H1 (cell line): Measurements from ENCODE around the gene TDRD3. TPM values are rescaled to one million over a fixed set of nuclear protein-coding genes. Genes with fewer than 3 reads are reported as not detected.

Experiments used
- CTCF ChIA-PET: fragments of 300-600 bp; sonication (Branson Sonifier 250); formaldehyde crosslinking; loops from one replicate; lab custom pipeline; 2021; ENCODE audit not compliant: partially characterized antibody; lab: Charles Lee
- POLR2A ChIA-PET: fragments of 300-600 bp; sonication (Branson Sonifier 250); formaldehyde crosslinking; loops from one replicate; lab custom pipeline; 2021; ENCODE audit warnings: inconsistent platforms; ENCODE audit not compliant: partially characterized antibody; lab: Charles Lee
- DNase-seq, 2 experiments: peaks; one replicate each; pipeline versions ENCODE4 v3.0.0 to v3.0.0-alpha.2; 2010 to 2022; ENCODE audit warnings: low spot score in 2 of 2, low read depth in 1 of 2, mixed read lengths in 1 of 2
- FAIRE-seq: peaks from 2 replicates; lab custom pipeline; 2011; peaks lifted over from hg19 to GRCh38; lab: Jason Lieb, UNC
- H2AFZ ChIP-seq: 2 replicates; pipeline ENCODE4 v1.8.1; 2012; ENCODE audit warnings: low read length, inconsistent platforms
- H2AK5ac ChIP-seq: 2 replicates; pipeline ENCODE4 v1.6.1; 2013; ENCODE audit warnings: low read depth, low read length
- H2BK120ac ChIP-seq: replicated peaks from 2 replicates; pipeline ENCODE3; 2013; ENCODE audit warnings: low read depth, low read length, inconsistent platforms
- H2BK12ac ChIP-seq: 2 replicates; pipeline ENCODE4 v1.6.1; 2013; ENCODE audit warnings: low read depth, low read length
- H2BK15ac ChIP-seq: 2 replicates; pipeline ENCODE4 v1.6.1; 2013; ENCODE audit warnings: low read length
- H2BK20ac ChIP-seq: 2 replicates; pipeline ENCODE4 v1.6.1; 2013; ENCODE audit warnings: low read length
- H2BK5ac ChIP-seq: 2 replicates; pipeline ENCODE4 v1.6.1; 2013; ENCODE audit warnings: low read depth, low read length
- H3K14ac ChIP-seq: 2 replicates; pipeline ENCODE4 v1.6.1; 2013; ENCODE audit warnings: inconsistent platforms; ENCODE audit not compliant: insufficient read length
- H3K18ac ChIP-seq: 2 replicates; pipeline ENCODE4 v1.6.1; 2013; ENCODE audit warnings: low read length; ENCODE audit errors: extremely low read depth
- H3K23ac ChIP-seq: 2 replicates; pipeline ENCODE4 v1.6.1; 2013; ENCODE audit warnings: inconsistent platforms; ENCODE audit not compliant: insufficient read length
- H3K23me2 ChIP-seq: 2 replicates; pipeline ENCODE4 v1.6.1; 2013; ENCODE audit warnings: low read depth, low read length
- H3K27ac ChIP-seq: 2 replicates; pipeline ENCODE4 v1.6.1; 2011; ENCODE audit warnings: low read depth, low read length, inconsistent platforms
- H3K27me3 ChIP-seq, 4 experiments: replicated peaks in 1 of 4; 1 replicate in 1 of 4; 2 replicates in 3 of 4; pipeline versions ENCODE4 v1.6.1 to v1.8.1; 2011 to 2013; ENCODE audit warnings: low read length in 3 of 4, mild to moderate bottlenecking in 3 of 4, inconsistent platforms in 2 of 4, mixed read lengths in 2 of 4, moderate library complexity in 1 of 4; ENCODE audit not compliant: control insufficient read depth in 3 of 4, insufficient read depth in 3 of 4; ENCODE audit errors: extremely low read depth in 1 of 4
- H3K36me3 ChIP-seq, 4 experiments: 2 replicates each; pipeline versions ENCODE4 v1.6.1 to v1.8.1; 2011 to 2013; ENCODE audit warnings: mild to moderate bottlenecking in 4 of 4, low read length in 3 of 4, moderate library complexity in 2 of 4, control low read depth in 1 of 4, inconsistent platforms in 1 of 4; ENCODE audit not compliant: insufficient read depth in 4 of 4, control insufficient read depth in 2 of 4
- H3K4ac ChIP-seq: replicated peaks from 2 replicates; pipeline ENCODE3; 2013; ENCODE audit warnings: low read length, low read depth, mixed read lengths, inconsistent platforms; ENCODE audit not compliant: insufficient read length
- H3K4me1 ChIP-seq, 4 experiments: replicated peaks in 1 of 4; 1 replicate in 1 of 4; 2 replicates in 3 of 4; pipeline versions ENCODE4 v1.6.1 to v1.8.1; 2011 to 2013; ENCODE audit warnings: low read length in 3 of 4, inconsistent platforms in 2 of 4, mixed read lengths in 1 of 4; ENCODE audit not compliant: insufficient read depth in 4 of 4, control insufficient read depth in 3 of 4
- H3K4me2 ChIP-seq, 2 experiments: 2 replicates each; pipeline versions ENCODE4 v1.6.1 to v1.8.1; 2011 to 2013; ENCODE audit warnings: low read depth in 2 of 2, low read length in 2 of 2, control low read depth in 1 of 2, inconsistent platforms in 1 of 2, mild to moderate bottlenecking in 1 of 2; ENCODE audit not compliant: insufficient read depth in 1 of 2
- H3K4me3 ChIP-seq, 4 experiments: fragments of 200-600, 300-600 bp in 1 of 4; sonication (generic), shearing (Covaris generic), sonication (Bioruptor Twin) in 1 of 4; 2 replicates each; pipeline versions ENCODE4 v1.5.1 to v1.8.1; 2011 to 2016; ENCODE audit warnings: low read length in 4 of 4, low read depth in 3 of 4, control low read depth in 2 of 4, inconsistent platforms in 2 of 4, mild to moderate bottlenecking in 2 of 4, mixed read lengths in 1 of 4, moderate library complexity in 1 of 4; ENCODE audit not compliant: insufficient read depth in 2 of 4; ENCODE audit errors: extremely low read depth in 1 of 4
- H3K56ac ChIP-seq: replicated peaks from 2 replicates; pipeline ENCODE3; 2013; ENCODE audit warnings: low read depth, mild to moderate bottlenecking, mixed read lengths, low read length, inconsistent platforms; ENCODE audit not compliant: insufficient read length
- H3K79me1 ChIP-seq: 2 replicates; pipeline ENCODE4 v1.6.1; 2013; ENCODE audit warnings: low read depth, low read length, control low read depth
- H3K79me2 ChIP-seq, 2 experiments: 2 replicates each; pipeline versions ENCODE4 v1.6.1 to v1.8.1; 2012 to 2013; ENCODE audit warnings: low read length in 2 of 2, mild to moderate bottlenecking in 2 of 2, inconsistent platforms in 1 of 2; ENCODE audit not compliant: insufficient read depth in 2 of 2, control insufficient read depth in 1 of 2
- H3K9ac ChIP-seq, 4 experiments: replicated peaks in 1 of 4; 1 replicate in 1 of 4; 2 replicates in 3 of 4; pipeline versions ENCODE4 v1.6.1 to v1.8.1; 2011 to 2013; ENCODE audit warnings: low read depth in 3 of 4, low read length in 3 of 4, control low read depth in 2 of 4, mild to moderate bottlenecking in 2 of 4, moderate library complexity in 2 of 4, inconsistent platforms in 1 of 4; ENCODE audit errors: extremely low read depth in 1 of 4
- H3K9me3 ChIP-seq, 2 experiments: 2 replicates each; pipeline versions ENCODE4 v1.6.1 to v1.8.1; 2012 to 2013; ENCODE audit warnings: mild to moderate bottlenecking in 2 of 2, moderate library complexity in 2 of 2, control low read depth in 1 of 2, inconsistent platforms in 1 of 2, low read depth in 1 of 2, low read length in 1 of 2, mixed read lengths in 1 of 2; ENCODE audit not compliant: insufficient read depth in 2 of 2
- H4K20me1 ChIP-seq, 2 experiments: replicated peaks in 1 of 2; 2 replicates each; pipeline versions ENCODE3 to v1.8.1; 2011 to 2013; ENCODE audit warnings: inconsistent platforms in 2 of 2, low read length in 2 of 2, mild to moderate bottlenecking in 1 of 2; ENCODE audit not compliant: insufficient read depth in 2 of 2, control insufficient read depth in 1 of 2
- H4K5ac ChIP-seq: 2 replicates; pipeline ENCODE4 v1.6.1; 2013; ENCODE audit warnings: low read length, low read depth, mixed read lengths, inconsistent platforms; ENCODE audit not compliant: insufficient read length
- H4K8ac ChIP-seq: 2 replicates; pipeline ENCODE4 v1.8.0; 2013; ENCODE audit warnings: mild to moderate bottlenecking, moderate library complexity, low read length, inconsistent platforms; ENCODE audit not compliant: insufficient read depth; ENCODE audit errors: extremely low read depth
- H4K91ac ChIP-seq: replicated peaks from 2 replicates; pipeline ENCODE3; 2013; ENCODE audit warnings: low read length, mixed read lengths, inconsistent platforms; ENCODE audit not compliant: insufficient read length
- BCL11A ChIP-seq, 2 experiments: IDR thresholded peaks; one replicate each; pipeline ENCODE4 v1.6.1; 2011; ENCODE audit warnings: low read depth in 2 of 2, low read length in 2 of 2, mild to moderate bottlenecking in 2 of 2
- CHD2 ChIP-seq: IDR thresholded peaks from 2 replicates; pipeline ENCODE4 v1.6.1; 2012; ENCODE audit warnings: low read length, improper control_type of control experiment
- EP300 ChIP-seq, 2 experiments: IDR thresholded peaks; 1 replicate in 1 of 2; 2 replicates in 1 of 2; pipeline ENCODE4 v1.6.1; 2011 to 2012; ENCODE audit warnings: low read depth in 2 of 2, low read length in 2 of 2, mild to moderate bottlenecking in 2 of 2, borderline replicate concordance in 1 of 2, inconsistent platforms in 1 of 2, moderate library complexity in 1 of 2
- EZH2 ChIP-seq: fragments of 200-600 bp; sonication (generic); IDR thresholded peaks from 2 replicates; pipeline ENCODE4 v1.7.1; 2012; ENCODE audit warnings: low read depth, mild to moderate bottlenecking, moderate library complexity, low read length, inconsistent platforms; ENCODE audit not compliant: severe bottlenecking
- HDAC6 ChIP-seq: IDR thresholded peaks from one replicate; pipeline ENCODE4 v1.7.1; 2012; ENCODE audit warnings: low read depth, mild to moderate bottlenecking, inconsistent platforms, low read length, moderate library complexity
- JUND ChIP-seq: IDR thresholded peaks from 2 replicates; pipeline ENCODE4 v1.6.1; 2011; ENCODE audit warnings: mild to moderate bottlenecking, improper control_type of control experiment, low read length
- NANOG ChIP-seq: IDR thresholded peaks from 2 replicates; pipeline ENCODE4 v1.6.1; 2011; ENCODE audit warnings: low read length, low read depth, mild to moderate bottlenecking, inconsistent platforms; ENCODE audit not compliant: insufficient read depth, poor library complexity, severe bottlenecking
- PHF8 ChIP-seq: fragments of 200-600 bp; sonication (generic); conservative IDR thresholded peaks from 2 replicates; pipeline ENCODE4 v1.7.1; 2012; ENCODE audit warnings: low read depth, mild to moderate bottlenecking, inconsistent platforms, low read length, moderate library complexity
- POU5F1 ChIP-seq: IDR thresholded peaks from 2 replicates; pipeline ENCODE4 v1.6.1; 2011; ENCODE audit warnings: low read depth, mild to moderate bottlenecking, low read length, moderate library complexity
- RBBP5 ChIP-seq: IDR thresholded peaks from 2 replicates; pipeline ENCODE4 v1.7.1; 2012; ENCODE audit warnings: low read depth, mild to moderate bottlenecking, inconsistent platforms, low read length, moderate library complexity, borderline replicate concordance
- SIRT6 ChIP-seq: IDR thresholded peaks from one replicate; pipeline ENCODE4 v1.7.1; 2012; ENCODE audit warnings: low read length, inconsistent platforms
- TCF12 ChIP-seq: IDR thresholded peaks from 2 replicates; pipeline ENCODE4 v1.6.1; 2011; ENCODE audit warnings: low read depth, mild to moderate bottlenecking, low read length
- WGBS, 2 experiments: shearing (Covaris generic) in 1 of 2; methylation state at CpG; one replicate each; pipeline versions ENCODE4 v1.1.6 to v1.1.7; 2013 to 2015; ENCODE audit warnings: low lambda C conversion rate in 2 of 2, mixed read lengths in 2 of 2, inconsistent platforms in 1 of 2, low coverage in 1 of 2, missing lambda C conversion rate in 1 of 2; ENCODE audit not compliant: insufficient replicate concordance in 2 of 2, insufficient coverage in 1 of 2, insufficient read length in 1 of 2; ENCODE audit errors: extremely low coverage in 1 of 2, missing lambda C conversion rate in 1 of 2; 5-methylcytosine and 5-hydroxymethylcytosine counted together
- polyA plus RNA-seq, 7 experiments: library from polyadenylated mRNA; depleted of rRNA in 3 of 7; stranded (reverse) in 5 of 7; unstranded in 2 of 7; fragments of >200 nt in 5 of 7; fragments of 200-250 nt in 2 of 7; gene quantifications; 1 replicate in 5 of 7; 2 replicates in 1 of 7; 4 replicates in 1 of 7; pipeline versions ENCODE4 v1.2.1 to v1.2.3, GENCODE V29; 2011 to 2013; ENCODE audit warnings: missing spikeins in 2 of 7, mixed read lengths in 2 of 7
- total RNA-seq: library from RNA; stranded (reverse); fragmentation: NEBNext Ultra II Directional; extraction: Animal tissue kit (Norgen Biotek cat#: 25700); gene quantifications from 2 replicates; pipeline ENCODE4 v1.2.1, GENCODE V29; 2021

TDRD3 gene
- total and polyA plus RNA-seq, 2 of the 8 experiments (the other 6 are each of a cell fraction or from before 2014, with no cell fraction given): 2.5 to 14.7 TPM

DNA sequence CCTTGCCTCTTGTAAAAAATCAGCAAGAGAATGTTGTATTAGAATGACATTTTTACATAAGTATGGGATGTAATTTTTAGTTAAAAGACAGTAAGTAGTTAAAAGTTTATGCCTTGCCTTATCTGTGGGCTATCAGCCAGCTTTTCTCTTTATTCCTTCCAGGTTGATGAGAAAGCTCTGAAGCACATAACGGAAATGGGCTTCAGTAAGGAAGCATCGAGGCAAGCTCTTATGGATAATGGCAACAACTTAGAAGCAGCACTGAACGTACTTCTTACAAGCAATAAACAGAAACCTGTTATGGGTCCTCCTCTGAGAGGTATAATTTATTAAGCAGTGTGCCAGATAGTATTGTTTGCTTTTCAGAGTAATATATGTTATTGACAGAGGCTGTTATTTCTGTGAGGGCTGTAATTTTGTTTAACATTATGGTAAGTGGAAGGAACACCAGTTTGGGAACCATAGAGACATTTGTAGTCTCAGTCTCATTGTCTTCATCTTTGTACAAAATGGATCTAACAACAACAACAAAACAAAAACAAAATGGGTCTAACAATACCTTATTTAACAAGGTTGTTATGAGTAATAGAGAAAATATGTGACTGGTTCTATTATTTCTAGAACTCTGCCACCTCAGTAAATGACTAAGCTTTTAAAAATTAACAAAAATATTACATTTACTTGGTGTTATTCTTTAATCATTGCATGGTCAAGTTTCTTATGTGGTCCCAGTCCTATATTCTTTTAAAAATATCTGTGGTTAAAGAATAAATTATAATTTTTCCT is 112.8 kb downstream of the TDRD3 start:
- Histone ChIP-seq H4K8ac (no peak overlapping the region), H2BK5ac (no peak overlapping the region), H2AFZ (no peak overlapping the region), H3K27ac (no peak overlapping the region), H3K4me3 (no peak overlapping the region), H2BK12ac (no peak overlapping the region), H4K20me1 (no peaks in the 10 kb centered on the region), H3K4me2 (no peak overlapping the region), H2BK20ac (no peak overlapping the region), H3K79me1 (no peaks in the 10 kb centered on the region), H3K14ac (no peak overlapping the region), H3K36me3 (peaks cover 0 to 17% (median 2%) of the 10 kb centered on the region in 4 experiments; a peak in 3 of 8 replicates), H3K18ac (no peak overlapping the region), H3K23ac (no peak overlapping the region), H3K27me3 (no peaks in the 10 kb centered on the region), H3K79me2 (no peaks in the 10 kb centered on the region), H3K4ac (no peak overlapping the region), H2AK5ac (no peak overlapping the region), H2BK120ac (no peak overlapping the region), H3K9me3 (peaks cover 17% of the 10 kb centered on the region in 2 experiments), H3K4me1 (peaks cover 0 to 2% (median 0%) of the 10 kb centered on the region in 4 experiments; a peak in 1 of 7 replicates), H3K23me2 (no peaks in the 10 kb centered on the region), H4K5ac (no peak overlapping the region), H3K56ac (no peak overlapping the region), H3K9ac (no peak overlapping the region), H4K91ac (no peak overlapping the region)
- no peak for DNase-seq
- CTCF ChIA-PET: interaction anchor here (0.9 kb wide), 1 partner anchor 28 kb away, joined by 3 read pairs; no protein-coding TSS in a partner anchor
- POLR2A ChIA-PET: no interaction called here
- FAIRE-seq: no peak
- WGBS, 2 experiments: 84% methylated on average over 3 of the region's 3 CpGs; no CpG with 5 or more reads in 1 of the 2 experiments
- no peak for TF ChIP-seq RBBP5
- no peak for TF ChIP-seq HDAC6
- no peak for TF ChIP-seq BCL11A (IDR thresholded peaks at IDR 0.05; ENCODE audit: low read depth in 2 of 2, low read length in 2 of 2)
- TF ChIP-seq EP300 (IDR thresholded peaks at IDR 0.05; ENCODE audit: borderline replicate concordance in 1 of 2, low read depth in 2 of 2, low read length in 2 of 2): no peak
- no peak for TF ChIP-seq SIRT6
- no peak for TF ChIP-seq POU5F1
- TF ChIP-seq CHD2: no peak
- TF ChIP-seq JUND: no peak
- no peak for TF ChIP-seq EZH2
- TF ChIP-seq PHF8: no peak
- TF ChIP-seq TCF12: no peak
- no peak for TF ChIP-seq NANOG
- TF ChIP-seq, all 59 proteins: peak for 0
- H2BK15ac ChIP-seq: no peak overlapping the region
